IMR-90 (cell line): Measurements from ENCODE around the gene GPRIN3. TPM values are rescaled to one million over a fixed set of nuclear protein-coding genes. Genes with fewer than 3 reads are reported as not detected.

Experiments
- ATAC-seq: fragments of 200-7000 bp; cut with Tn5 transposase; 2 replicates; pipeline ENCODE4 v1.9.1; 2020; ENCODE audit warnings: low read depth, mild to moderate bottlenecking, moderate library complexity
- BruUV-seq: library from RNA; stranded (reverse); fragments of 400-500 nt; replicated peaks from 2 replicates; lab custom pipeline; 2021; lab: Mats Ljungman, UMichigan
- CTCF ChIA-PET: fragments of 300-600 bp; formaldehyde crosslinking; extraction: SDS; loops from one replicate; lab custom pipeline; 2021; ENCODE audit warnings: antibody characterized with exemption; lab: Yijun Ruan, JAX
- POLR2A ChIA-PET: fragments of 300-600 bp; sonication (Branson Sonifier 250); formaldehyde crosslinking; loops from one replicate; lab custom pipeline; 2022; ENCODE audit warnings: antibody characterized with exemption; ENCODE audit not compliant: unreplicated experiment; lab: Charles Lee
- DNase-seq: peaks from one replicate; pipeline ENCODE4 v3.0.0; 2013
- H2AFZ ChIP-seq: replicated peaks from 2 replicates; pipeline ENCODE3; 2013; ENCODE audit warnings: low read length, mild to moderate bottlenecking; ENCODE audit not compliant: poor library complexity
- H2AK5ac ChIP-seq: 2 replicates; pipeline ENCODE4 v1.6.1; 2013; ENCODE audit warnings: low read depth, low read length, inconsistent platforms
- H2AK9ac ChIP-seq: replicated peaks from 2 replicates; pipeline ENCODE3; 2013; ENCODE audit warnings: mild to moderate bottlenecking, low read depth, low read length, moderate library complexity; ENCODE audit not compliant: poor library complexity
- H2BK120ac ChIP-seq: 2 replicates; pipeline ENCODE4 v1.6.1; 2013; ENCODE audit warnings: low read depth, low read length, inconsistent platforms
- H2BK15ac ChIP-seq: 3 replicates; pipeline ENCODE4 v1.6.1; 2013; ENCODE audit warnings: low read depth, low read length, inconsistent platforms
- H2BK20ac ChIP-seq: 2 replicates; pipeline ENCODE4 v1.6.1; 2013; ENCODE audit warnings: low read depth, mild to moderate bottlenecking, inconsistent platforms, low read length, moderate library complexity
- H2BK5ac ChIP-seq: 2 replicates; pipeline ENCODE4 v1.6.1; 2013; ENCODE audit warnings: mild to moderate bottlenecking, low read depth, low read length, inconsistent platforms; ENCODE audit not compliant: poor library complexity, severe bottlenecking
- H3K14ac ChIP-seq: replicated peaks from 2 replicates; pipeline ENCODE4 v1.6.1; 2013; ENCODE audit warnings: low read depth, low read length, inconsistent platforms
- H3K18ac ChIP-seq: 2 replicates; pipeline ENCODE4 v1.6.1; 2013; ENCODE audit warnings: low read depth, low read length, control low read depth
- H3K23ac ChIP-seq: 2 replicates; pipeline ENCODE4 v1.6.1; 2013; ENCODE audit warnings: low read depth, low read length, inconsistent platforms
- H3K27ac ChIP-seq: 2 replicates; pipeline ENCODE4 v1.5.1; 2013; ENCODE audit warnings: mild to moderate bottlenecking, control low read depth, low read length; ENCODE audit not compliant: insufficient read depth
- H3K27me3 ChIP-seq: 2 replicates; pipeline ENCODE4 v1.6.1; 2013; ENCODE audit warnings: low read length; ENCODE audit not compliant: control insufficient read depth, insufficient read depth
- H3K36me3 ChIP-seq: 2 replicates; pipeline ENCODE4 v1.6.1; 2013; ENCODE audit warnings: low read length, mixed read lengths; ENCODE audit not compliant: control insufficient read depth, insufficient read depth
- H3K4ac ChIP-seq: 2 replicates; pipeline ENCODE4 v1.6.1; 2013; ENCODE audit warnings: low read depth, low read length, inconsistent platforms
- H3K4me1 ChIP-seq: 2 replicates; pipeline ENCODE4 v1.6.1; 2013; ENCODE audit warnings: low read length, mixed read lengths; ENCODE audit not compliant: control insufficient read depth, insufficient read depth
- H3K4me2 ChIP-seq: 2 replicates; pipeline ENCODE4 v1.6.1; 2013; ENCODE audit warnings: low read depth, mild to moderate bottlenecking, control low read depth, low read length, moderate library complexity
- H3K4me3 ChIP-seq: 2 replicates; pipeline ENCODE4 v1.5.1; 2013; ENCODE audit warnings: low read depth, mild to moderate bottlenecking, control low read depth, low read length, moderate library complexity; ENCODE audit not compliant: insufficient read depth
- H3K56ac ChIP-seq: 2 replicates; pipeline ENCODE4 v1.6.1; 2013; ENCODE audit warnings: low read length, inconsistent platforms; ENCODE audit not compliant: insufficient read depth; ENCODE audit errors: extremely low read depth
- H3K79me1 ChIP-seq, 2 experiments: 2 replicates each; pipeline ENCODE4 v1.6.1; 2013; ENCODE audit warnings: low read length in 2 of 2, inconsistent platforms in 1 of 2, low read depth in 1 of 2
- H3K9ac ChIP-seq: 2 replicates; pipeline ENCODE4 v1.6.1; 2013; ENCODE audit warnings: low read depth, low read length, control low read depth
- H3K9me1 ChIP-seq: 2 replicates; pipeline ENCODE4 v1.6.1; 2013; ENCODE audit warnings: low read length, inconsistent platforms; ENCODE audit not compliant: insufficient read depth
- H3K9me3 ChIP-seq: 2 replicates; pipeline ENCODE4 v1.6.1; 2013; ENCODE audit warnings: low read length; ENCODE audit not compliant: control insufficient read depth, insufficient read depth
- H4K20me1 ChIP-seq: 2 replicates; pipeline ENCODE4 v1.6.1; 2013; ENCODE audit warnings: low read length, inconsistent platforms; ENCODE audit not compliant: insufficient read depth
- H4K5ac ChIP-seq: 2 replicates; pipeline ENCODE4 v1.6.1; 2013; ENCODE audit warnings: mild to moderate bottlenecking, low read depth, low read length, control low read depth
- H4K8ac ChIP-seq, 2 experiments: 2 replicates each; pipeline ENCODE4 v1.6.1; 2013; ENCODE audit warnings: low read depth in 2 of 2, low read length in 2 of 2, control low read depth in 1 of 2, inconsistent platforms in 1 of 2
- H4K91ac ChIP-seq: 2 replicates; pipeline ENCODE4 v1.6.1; 2013; ENCODE audit warnings: low read depth, low read length, inconsistent platforms; ENCODE audit not compliant: insufficient read depth
- BHLHE40 ChIP-seq: fragments of 150-350 bp; IDR thresholded peaks from 2 replicates; pipeline ENCODE4 v1.6.1; 2016; ENCODE audit warnings: mild to moderate bottlenecking, low read depth, low read length
- CEBPB ChIP-seq: IDR thresholded peaks from 2 replicates; pipeline ENCODE4 v1.6.1; 2012; ENCODE audit warnings: low read depth, low read length, improper control_type of control experiment
- CHD1 ChIP-seq: IDR thresholded peaks from 2 replicates; pipeline ENCODE4 v1.6.1; 2012; ENCODE audit warnings: low read depth, low read length, improper control_type of control experiment
- FOS ChIP-seq: fragments of 150-350 bp; IDR thresholded peaks from 2 replicates; pipeline ENCODE4 v1.6.1; 2016; ENCODE audit warnings: low read depth, low read length
- MAFK ChIP-seq: IDR thresholded peaks from 2 replicates; pipeline ENCODE4 v1.6.1; 2012; ENCODE audit warnings: low read depth, low read length, improper control_type of control experiment
- MAZ ChIP-seq: IDR thresholded peaks from 2 replicates; pipeline ENCODE4 v1.6.1; 2012; ENCODE audit warnings: low read depth, mild to moderate bottlenecking, low read length, improper control_type of control experiment, moderate library complexity, borderline replicate concordance
- MXI1 ChIP-seq: IDR thresholded peaks from 2 replicates; pipeline ENCODE4 v1.6.1; 2012; ENCODE audit warnings: low read depth, mild to moderate bottlenecking, low read length, moderate library complexity, borderline replicate concordance
- NFE2L2 ChIP-seq: fragments of 150-350 bp; IDR thresholded peaks from 2 replicates; pipeline ENCODE4 v1.6.1; 2016; ENCODE audit warnings: low read depth, mild to moderate bottlenecking, low read length
- POLR2A ChIP-seq: IDR thresholded peaks from 2 replicates; pipeline ENCODE4 v1.6.1; 2012; ENCODE audit warnings: mild to moderate bottlenecking, low read depth, low read length
- RAD21 ChIP-seq: IDR thresholded peaks from 2 replicates; pipeline ENCODE4 v1.6.1; 2012; ENCODE audit warnings: low read length, improper control_type of control experiment
- RCOR1 ChIP-seq: IDR thresholded peaks from 2 replicates; pipeline ENCODE4 v1.6.1; 2012; ENCODE audit warnings: mild to moderate bottlenecking, low read length, improper control_type of control experiment; ENCODE audit not compliant: insufficient replicate concordance
- RFX5 ChIP-seq: IDR thresholded peaks from 2 replicates; pipeline ENCODE4 v1.8.0; 2012; ENCODE audit warnings: low read depth, mild to moderate bottlenecking, low read length, moderate library complexity
- SMC3 ChIP-seq: fragments of 150-350 bp; IDR thresholded peaks from 2 replicates; pipeline ENCODE4 v1.6.1; 2016; ENCODE audit warnings: low read depth, mild to moderate bottlenecking, antibody characterized with exemption, low read length, moderate library complexity
- USF2 ChIP-seq: fragments of 150-350 bp; IDR thresholded peaks from 2 replicates; pipeline ENCODE4 v1.6.1; 2017; ENCODE audit warnings: mild to moderate bottlenecking, antibody characterized with exemption, low read length, low read depth
- WGBS, 2 experiments: methylation state at CpG; one replicate each; pipeline versions ENCODE4 v1.1.5 to v1.1.7; 2013; ENCODE audit warnings: missing lambda C conversion rate in 2 of 2; ENCODE audit not compliant: insufficient read length in 1 of 2; ENCODE audit errors: extremely low coverage in 2 of 2; 5-methylcytosine and 5-hydroxymethylcytosine counted together
- dilution Hi-C: fragments of 300-500 bp; cut with HindIII; formaldehyde crosslinking; loops from one replicate; pipeline ENCODE4 v1.14.3; 2018; ENCODE audit warnings: low sequenced_read_pairs; ENCODE audit not compliant: unreplicated experiment
- in situ Hi-C: fragments of 300-500 bp; cut with MboI; formaldehyde crosslinking; loops from 3 replicates; pipeline ENCODE4 v1.14.3; 2019; ENCODE audit warnings: low sequenced_read_pairs, inconsistent platforms, mixed read lengths
- intact Hi-C: fragments of 100-400 bp; cut with micrococcal nuclease; formaldehyde crosslinking; loops from 2 replicates; pipeline ENCODE4 v1.10.0; 2022
- polyA plus RNA-seq, 3 experiments: library from polyadenylated mRNA; depleted of rRNA; stranded (reverse); fragments of >200 nt; gene quantifications; 2 replicates each; pipeline ENCODE4 v1.2.3, GENCODE V29; 2012; ENCODE audit warnings: low replicate concordance in 1 of 3
- total RNA-seq: library from RNA; depleted of rRNA; stranded (reverse); fragments of >200 nt; gene quantifications from 2 replicates; pipeline ENCODE4 v1.2.3, GENCODE V29; 2012
- TF ChIP-seq, protein P1 (sequence below): conservative IDR thresholded peaks from 2 replicates; pipeline ENCODE4 v1.5.1; 2012; ENCODE audit warnings: mild to moderate bottlenecking, low read depth, low read length, improper control_type of control experiment
- TF ChIP-seq, protein P2 (sequence below): fragments of 150-350 bp; IDR thresholded peaks from 2 replicates; pipeline ENCODE4 v1.6.1; 2016; ENCODE audit warnings: low read depth, mild to moderate bottlenecking, low read length, moderate library complexity, borderline replicate concordance

Gene GPRIN3
- total and polyA plus RNA-seq, 2 of the 4 experiments (the other 2 are of a cell fraction): under 0.01 TPM; not detected in 1

DNA sequence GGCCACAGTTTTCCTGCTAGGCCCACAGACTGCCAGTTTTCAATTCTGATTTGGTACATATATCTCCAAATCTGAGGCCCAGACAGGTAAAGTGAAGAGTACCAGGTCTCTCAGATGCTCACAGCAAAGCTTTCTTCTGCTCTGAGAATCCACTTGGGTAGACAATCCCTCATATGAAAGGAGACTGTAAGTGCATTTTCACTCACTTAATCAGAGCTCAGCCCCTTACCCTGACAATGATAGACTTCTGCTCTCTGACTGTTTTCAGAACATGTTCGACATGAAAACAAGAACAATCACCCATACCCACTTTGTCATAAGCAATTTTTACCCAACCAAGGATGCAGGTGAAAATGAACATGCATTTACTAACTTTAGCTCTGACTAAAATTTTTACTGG, 7.1 kb downstream of the GPRIN3 start:
- in situ Hi-C loops: no loop called here
- Histone ChIP-seq H3K79me1 (no peaks in the 10 kb centered on the region), H2BK20ac (no peak overlapping the region), H4K8ac (no peak overlapping the region), H3K4me2 (no peak overlapping the region), H3K56ac (no peak overlapping the region), H3K9me3 (no peaks in the 10 kb centered on the region), H3K4me3 (no peak overlapping the region), H2BK120ac (no peak overlapping the region), H4K20me1 (no peaks in the 10 kb centered on the region), H3K9me1 (no peaks in the 10 kb centered on the region), H2AK9ac (no peak overlapping the region), H3K18ac (no peak overlapping the region), H2AK5ac (no peak overlapping the region), H3K9ac (no peak overlapping the region), H3K4me1 (no peaks in the 10 kb centered on the region), H3K23ac (no peak overlapping the region), H3K4ac (no peak overlapping the region), H2BK15ac (no peak overlapping the region), H3K36me3 (no peaks in the 10 kb centered on the region), H3K27ac (no peak overlapping the region), H2BK5ac (no peak overlapping the region), H3K27me3 (peaks cover 3% of the 10 kb centered on the region), H3K14ac (no peak overlapping the region), H4K5ac (no peak overlapping the region), H2AFZ (no peak overlapping the region), H4K91ac (no peak overlapping the region)
- DNase-seq: no peak
- ATAC-seq: no peak
- POLR2A ChIA-PET: no interaction called here
- intact Hi-C loops: no loop called here
- BruUV-seq: no TSS peak
- TF ChIP-seq, protein P1, sequence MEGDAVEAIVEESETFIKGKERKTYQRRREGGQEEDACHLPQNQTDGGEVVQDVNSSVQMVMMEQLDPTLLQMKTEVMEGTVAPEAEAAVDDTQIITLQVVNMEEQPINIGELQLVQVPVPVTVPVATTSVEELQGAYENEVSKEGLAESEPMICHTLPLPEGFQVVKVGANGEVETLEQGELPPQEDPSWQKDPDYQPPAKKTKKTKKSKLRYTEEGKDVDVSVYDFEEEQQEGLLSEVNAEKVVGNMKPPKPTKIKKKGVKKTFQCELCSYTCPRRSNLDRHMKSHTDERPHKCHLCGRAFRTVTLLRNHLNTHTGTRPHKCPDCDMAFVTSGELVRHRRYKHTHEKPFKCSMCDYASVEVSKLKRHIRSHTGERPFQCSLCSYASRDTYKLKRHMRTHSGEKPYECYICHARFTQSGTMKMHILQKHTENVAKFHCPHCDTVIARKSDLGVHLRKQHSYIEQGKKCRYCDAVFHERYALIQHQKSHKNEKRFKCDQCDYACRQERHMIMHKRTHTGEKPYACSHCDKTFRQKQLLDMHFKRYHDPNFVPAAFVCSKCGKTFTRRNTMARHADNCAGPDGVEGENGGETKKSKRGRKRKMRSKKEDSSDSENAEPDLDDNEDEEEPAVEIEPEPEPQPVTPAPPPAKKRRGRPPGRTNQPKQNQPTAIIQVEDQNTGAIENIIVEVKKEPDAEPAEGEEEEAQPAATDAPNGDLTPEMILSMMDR: no peak
- TF ChIP-seq SMC3: no peak
- TF ChIP-seq, protein P2, sequence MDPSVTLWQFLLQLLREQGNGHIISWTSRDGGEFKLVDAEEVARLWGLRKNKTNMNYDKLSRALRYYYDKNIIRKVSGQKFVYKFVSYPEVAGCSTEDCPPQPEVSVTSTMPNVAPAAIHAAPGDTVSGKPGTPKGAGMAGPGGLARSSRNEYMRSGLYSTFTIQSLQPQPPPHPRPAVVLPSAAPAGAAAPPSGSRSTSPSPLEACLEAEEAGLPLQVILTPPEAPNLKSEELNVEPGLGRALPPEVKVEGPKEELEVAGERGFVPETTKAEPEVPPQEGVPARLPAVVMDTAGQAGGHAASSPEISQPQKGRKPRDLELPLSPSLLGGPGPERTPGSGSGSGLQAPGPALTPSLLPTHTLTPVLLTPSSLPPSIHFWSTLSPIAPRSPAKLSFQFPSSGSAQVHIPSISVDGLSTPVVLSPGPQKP: no peak
- no peak for TF ChIP-seq MXI1
- no peak for TF ChIP-seq RAD21
- no peak for TF ChIP-seq NFE2L2
- no peak for TF ChIP-seq FOS
- TF ChIP-seq USF2: no peak
- TF ChIP-seq RCOR1: no peak
- TF ChIP-seq CHD1: no peak
- no peak for TF ChIP-seq MAZ
- TF ChIP-seq RFX5: no peak
- TF ChIP-seq MAFK: no peak
- no peak for TF ChIP-seq CEBPB
- TF ChIP-seq BHLHE40: no peak
- TF ChIP-seq POLR2A: no peak
- CTCF ChIA-PET: interaction anchor here (0.6 to 1.1 kb wide), 2 partner anchors 18 to 73 kb away, joined by 4 read pairs; no protein-coding TSS in a partner anchor
- no CpG with 5 or more reads among the region's 1 CpG for WGBS, 2 experiments
- dilution Hi-C loops: no loop called here
